GM12878 (cell line): ENCODE measurements around the gene NT5DC4. TPM values are rescaled to one million over a fixed set of nuclear protein-coding genes. Genes with fewer than 3 reads are reported as not detected.

ENCODE experiments used
- ATAC-seq: fragments of 200-7000 bp; cut with Tn5 transposase; 3 replicates; pipeline ENCODE4 v1.9.1; 2020; ENCODE audit warnings: mild to moderate bottlenecking, moderate library complexity
- BruUV-seq: library from RNA; stranded (reverse); fragments of 400-500 nt; replicated peaks from 2 replicates; lab custom pipeline; 2021; lab: Mats Ljungman, UMichigan
- CTCF ChIA-PET: fragments of 300-600 bp; sonication (Branson Sonifier 250); formaldehyde crosslinking; extraction: SDS; loops from one replicate; lab custom pipeline; 2021; ENCODE audit warnings: inconsistent platforms; lab: Yijun Ruan, JAX
- POLR2A ChIA-PET: fragments of 350-600 bp; formaldehyde crosslinking; extraction: SDS; loops from one replicate; lab custom pipeline; 2021; ENCODE audit warnings: inconsistent platforms; lab: Charles Lee
- RAD21 ChIA-PET: fragments of 300-600 bp; sonication (Branson Sonifier 250); formaldehyde crosslinking; loops from one replicate; lab custom pipeline; 2023; ENCODE audit warnings: antibody characterized with exemption; ENCODE audit not compliant: unreplicated experiment; lab: Charles Lee
- SMC1A ChIA-PET: fragments of 300-600 bp; sonication (Branson Sonifier 250); formaldehyde crosslinking; loops from one replicate; lab custom pipeline; 2023; ENCODE audit not compliant: unreplicated experiment, uncharacterized antibody; lab: Charles Lee
- DNase-seq: peaks from one replicate; pipeline ENCODE4 v3.0.0-alpha.2; 2011; ENCODE audit warnings: low read depth, low spot score
- FAIRE-seq: peaks from 3 replicates; lab custom pipeline; 2011; peaks lifted over from hg19 to GRCh38; lab: Jason Lieb, UNC
- H2AFZ ChIP-seq: 2 replicates; pipeline ENCODE4 v1.6.0; 2011; ENCODE audit warnings: low read depth, low read length, control low read depth; ENCODE audit not compliant: control insufficient read depth
- H3K27ac ChIP-seq: 2 replicates; pipeline ENCODE4 v1.5.1; 2011; ENCODE audit warnings: control low read depth; ENCODE audit not compliant: control insufficient read depth, insufficient read depth
- H3K27me3 ChIP-seq, 2 experiments: replicated peaks in 1 of 2; 2 replicates each; pipeline versions ENCODE4 v1.6.0 to v1.6.1; 2011; ENCODE audit warnings: low read length in 1 of 2; ENCODE audit not compliant: control insufficient read depth in 2 of 2, insufficient read depth in 2 of 2
- H3K36me3 ChIP-seq, 2 experiments: 2 replicates each; pipeline ENCODE4 v1.5.1; 2011; ENCODE audit warnings: low read length in 1 of 2; ENCODE audit not compliant: control insufficient read depth in 2 of 2, insufficient read depth in 2 of 2
- H3K4me1 ChIP-seq: 2 replicates; pipeline ENCODE4 v1.6.1; 2011; ENCODE audit warnings: mild to moderate bottlenecking, low read length, moderate library complexity, mixed read lengths; ENCODE audit not compliant: control insufficient read depth, insufficient read depth
- H3K4me2 ChIP-seq: 2 replicates; pipeline ENCODE4 v1.6.0; 2011; ENCODE audit warnings: control low read depth; ENCODE audit not compliant: control insufficient read depth, insufficient read depth
- H3K4me3 ChIP-seq: fragments of 200-600 bp; sonication (generic); 2 replicates; pipeline ENCODE4 v1.5.1; 2016
- H3K79me2 ChIP-seq: 2 replicates; pipeline ENCODE4 v1.6.0; 2011; ENCODE audit warnings: low read length; ENCODE audit not compliant: control insufficient read depth, insufficient read depth
- H3K9ac ChIP-seq: 2 replicates; pipeline ENCODE4 v1.8.0; 2011; ENCODE audit warnings: low read length, control low read depth, mixed read lengths; ENCODE audit not compliant: control insufficient read depth, insufficient read depth
- H3K9me3 ChIP-seq: replicated peaks from 3 replicates; pipeline ENCODE4 v1.5.1; 2011; ENCODE audit warnings: mild to moderate bottlenecking, low read length; ENCODE audit not compliant: control insufficient read depth, insufficient read depth
- H4K20me1 ChIP-seq: 2 replicates; pipeline ENCODE4 v1.6.0; 2011; ENCODE audit not compliant: control insufficient read depth, insufficient read depth
- ETV6 ChIP-seq, 2 experiments: fragments of 450-650 bp in 1 of 2; IDR thresholded peaks in 1 of 2; conservative IDR thresholded peaks in 1 of 2; 2 replicates each; pipeline ENCODE4 v1.6.1; 2014; ENCODE audit warnings: antibody characterized with exemption in 1 of 2, borderline replicate concordance in 1 of 2, low read depth in 1 of 2, mild to moderate bottlenecking in 1 of 2, moderate library complexity in 1 of 2
- MEF2B ChIP-seq: fragments of 450-650 bp; IDR thresholded peaks from 2 replicates; pipeline ENCODE4 v1.6.1; 2018; ENCODE audit warnings: mild to moderate bottlenecking, moderate library complexity; ENCODE audit not compliant: partially characterized antibody, poor library complexity, severe bottlenecking
- RELA ChIP-seq: fragments of 450-650 bp; IDR thresholded peaks from 2 replicates; pipeline ENCODE4 v1.8.0; 2014; ENCODE audit warnings: borderline replicate concordance; ENCODE audit not compliant: partially characterized antibody
- whole genome bisulfite sequencing: methylation state at CpG from one replicate; pipeline ENCODE4 v1.1.6; 2016; ENCODE audit warnings: low lambda C conversion rate; ENCODE audit not compliant: insufficient replicate concordance, insufficient coverage; ENCODE audit errors: missing lambda C conversion rate; 5-methylcytosine and 5-hydroxymethylcytosine counted together
- in situ Hi-C: fragments of 300-500 bp; cut with MboI; formaldehyde crosslinking; loops from 9 replicates; pipeline ENCODE4 v1.14.3; 2018; ENCODE audit warnings: mixed read lengths
- intact Hi-C: fragments of 100-400 bp; cut with micrococcal nuclease; formaldehyde crosslinking; loops from one replicate; pipeline ENCODE4 v1.14.2; 2022; ENCODE audit not compliant: unreplicated experiment
- polyA plus RNA-seq, 11 experiments: library from polyadenylated mRNA; depleted of rRNA in 4 of 11; unstranded in 6 of 11; stranded (reverse) in 5 of 11; fragments of >200 nt; fragmentation: Nextera tagmentation in 4 of 11; fragmentation: Illumina TruSeq in 1 of 11; extraction: Ambion mirVana in 4 of 11; extraction: Trizol in 1 of 11; gene quantifications; 1 replicate in 1 of 11; 2 replicates in 10 of 11; pipeline versions ENCODE4 v1.2.1 to v1.2.3, GENCODE V29; 2011 to 2016; ENCODE audit warnings: inconsistent platforms in 2 of 11, missing spikeins in 2 of 11, low read depth in 1 of 11
- total RNA-seq, 4 experiments: library from RNA; depleted of rRNA in 3 of 4; stranded (reverse); fragments of >200 nt in 3 of 4; fragmentation: Illumina TruSeq in 1 of 4; extraction: Trizol in 1 of 4; gene quantifications; 2 replicates each; pipeline versions ENCODE4 v1.2.1 to v1.2.3, GENCODE V29; 2013 to 2021

Gene NT5DC4
- total and polyA plus RNA-seq, 10 of the 15 experiments (the other 5 are each of a cell fraction or from before 2014, with no cell fraction given), result 0.04 to 2.6 (median 0.32) TPM; not detected in 2

DNA sequence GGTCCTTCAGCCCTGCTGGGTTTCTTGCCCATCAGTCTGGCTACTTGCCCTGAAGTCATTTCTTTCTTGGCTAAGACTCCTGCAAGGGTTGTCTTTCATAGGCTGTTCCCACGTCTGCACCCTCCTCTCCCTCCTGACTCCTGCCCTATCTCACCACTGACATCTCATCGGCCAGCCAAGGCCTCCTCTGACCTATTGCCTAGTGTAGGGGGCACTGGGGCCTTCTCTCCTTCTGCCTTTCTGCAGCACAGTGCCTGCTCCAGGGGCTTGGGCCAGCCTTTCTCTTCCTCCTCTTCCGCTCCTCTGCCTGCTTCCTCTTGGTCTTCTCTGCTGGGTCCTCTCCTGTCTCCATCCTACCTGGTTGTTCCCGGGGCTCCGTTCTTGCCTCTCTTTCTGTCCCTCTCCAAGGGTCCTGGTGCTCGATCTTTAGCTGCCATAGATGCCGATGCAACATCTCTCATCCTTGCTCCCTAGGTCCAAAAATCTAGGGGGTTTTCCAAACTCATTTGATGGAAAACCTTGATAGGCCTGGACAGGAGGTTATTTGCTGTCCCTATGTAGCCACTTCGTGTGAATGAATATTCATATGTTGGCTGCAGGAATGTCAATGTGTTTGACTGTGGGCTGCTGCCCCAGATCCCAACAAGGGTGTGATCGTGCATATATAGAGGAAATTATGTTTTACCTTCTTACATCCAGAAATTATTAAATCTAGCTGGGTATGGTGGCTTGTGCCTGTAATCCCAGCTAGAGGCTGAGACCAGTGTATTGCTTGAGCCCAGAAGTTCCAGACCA, 9.7 kb upstream of the NT5DC4 start:
- FAIRE-seq, result no peak
- no peaks in the 10 kb centered on the region; a peak in 1 of 4 replicates for H3K36me3 ChIP-seq
- ChIA-PET CTCF (interaction anchor here (1.4 to 3.1 kb wide), 5 partner anchors 14 to 83 kb away, joined by 4 to 27 read pairs (median 7); partner anchors contain the start of gene SLC20A1), SMC1A (interaction anchor here (2.3 to 3.4 kb wide), 2 partner anchors 14 to 20 kb away, joined by 11 to 19 read pairs; no protein-coding TSS in a partner anchor), RAD21 (interaction anchor here (2.6 to 3.4 kb wide), 2 partner anchors 14 to 84 kb away, joined by 7 to 20 read pairs; no protein-coding TSS in a partner anchor), POLR2A (interaction anchor here (1.3 to 1.4 kb wide), 2 partner anchors 7 to 66 kb away, joined by 3 read pairs; no protein-coding TSS in a partner anchor)
- H3K4me1 ChIP-seq, result peaks cover 39% of the 10 kb centered on the region
- in situ Hi-C loops (no loop called here), intact Hi-C loops (no loop called here)
- no peak overlapping the region for H3K4me2 ChIP-seq
- H2AFZ ChIP-seq, result no peak overlapping the region
- H3K27ac ChIP-seq, result no peak overlapping the region
- no peaks in the 10 kb centered on the region for H3K9me3 ChIP-seq
- no peaks in the 10 kb centered on the region for H3K79me2 ChIP-seq
- TF ChIP-seq ETV6 (conservative IDR thresholded peaks at IDR 0.05 in 1 of 2, IDR thresholded peaks at IDR 0.05 in 1 of 2; ENCODE audit: borderline replicate concordance in 1 of 2, low read depth in 1 of 2), result no peak
- H3K27me3 ChIP-seq, result no peaks in the 10 kb centered on the region
- H3K9ac ChIP-seq, result no peak overlapping the region
- DNase-seq, result no peak
- ATAC-seq, result no peak
- WGBS, result 71% methylated on average over 8 of the region's 9 CpGs
- no peaks in the 10 kb centered on the region for H4K20me1 ChIP-seq
- H3K4me3 ChIP-seq, result no peak overlapping the region
- no TSS peak for BruUV-seq

DNA sequence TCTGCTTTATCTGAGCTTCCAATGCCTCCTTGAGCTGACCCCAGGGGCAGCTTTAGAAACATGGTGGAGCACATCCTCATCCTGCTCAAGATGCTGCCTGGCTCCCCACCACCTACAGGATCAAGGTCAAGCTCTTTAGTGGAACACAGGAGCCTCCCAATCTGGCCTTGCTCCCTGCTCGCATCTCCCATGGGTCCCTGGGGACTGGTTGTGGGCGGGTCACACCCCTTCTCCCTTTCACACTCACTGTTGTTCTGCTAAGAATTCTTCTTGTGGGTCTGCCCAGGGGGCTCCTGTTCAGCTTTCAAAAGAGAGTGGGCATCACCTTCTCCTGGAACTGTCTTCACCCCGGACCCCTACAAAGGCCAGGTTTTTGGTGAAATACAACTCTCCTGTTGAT, 8.4 kb upstream of the NT5DC4 start:
- ChIA-PET CTCF (interaction anchor here (0.9 to 3.1 kb wide), 6 partner anchors 12 to 113 kb away, joined by 4 to 27 read pairs (median 6); partner anchors contain the start of gene SLC20A1), RAD21 (interaction anchor here (1.1 to 3.4 kb wide), 6 partner anchors 13 to 86 kb away, joined by 3 to 20 read pairs (median 6); no protein-coding TSS in a partner anchor), POLR2A (interaction anchor here (0.5 to 2.4 kb wide), 5 partner anchors 9 to 68 kb away, joined by 3 to 9 read pairs (median 3); no protein-coding TSS in a partner anchor), SMC1A (interaction anchor here (2.3 to 3.4 kb wide), 2 partner anchors 13 to 21 kb away, joined by 11 to 19 read pairs; no protein-coding TSS in a partner anchor)
- in situ Hi-C loops (no loop called here), intact Hi-C loops (no loop called here)
- Histone ChIP-seq H3K4me3 (no peak overlapping the region), H3K4me2 (no peak overlapping the region), H3K79me2 (no peaks in the 10 kb centered on the region), H2AFZ (no peak overlapping the region; the same call in 1 of the 2 replicates), H3K9me3 (no peaks in the 10 kb centered on the region), H3K9ac (no peak overlapping the region), H3K27ac (no peak overlapping the region), H3K36me3 (no peaks in the 10 kb centered on the region; a peak in 1 of 4 replicates), H3K4me1 (peaks cover 26% of the 10 kb centered on the region), H3K27me3 (no peaks in the 10 kb centered on the region), H4K20me1 (no peaks in the 10 kb centered on the region)
- ATAC-seq (no peak), DNase-seq (no peak), FAIRE-seq (no peak)
- peak; percentile 77 for TF ChIP-seq MEF2B
- TF ChIP-seq RELA, result no peak
- 12% methylated on average over 3 of the region's 3 CpGs for WGBS
- no TSS peak for BruUV-seq
